ENCODE results near the gene APOL4. TPM values are rescaled to one million over a fixed set of nuclear protein-coding genes. Genes with fewer than 3 reads are reported as not detected.
"Not testable (repeated sequence)": the region's sequence is repeated elsewhere in the genome, so short reads cannot be mapped to it uniquely, and the experiment has no call there.

APOL4 gene
- total RNA-seq, 1 donor from 2014 or later = 0.60 TPM

- ATAC-seq; DNase-seq (ENCODE audit: low spot score): not testable (repeated sequence)
These were observed 7.9 kb upstream of the APOL4 start for GRCh38 chr22:36209488-36209908.

GRCh38 chr22:36208914-36209313, 7.3 kb upstream of the APOL4 start:
- ATAC-seq (no peak), DNase-seq (ENCODE audit: low spot score) (no peak)

GRCh38 chr22:36208162-36208765, 6.7 kb upstream of the APOL4 start:
- no peak for ATAC-seq
- DNase-seq (ENCODE audit: low spot score) = no peak

GRCh38 chr22:36206255-36206654, 4.6 kb upstream of the APOL4 start:
- ATAC-seq = no peak
- DNase-seq (ENCODE audit: low spot score) = no peak

GRCh38 chr22:36205573-36205972, 4.0 kb upstream of the APOL4 start:
- DNase-seq (ENCODE audit: low spot score); ATAC-seq: not testable (repeated sequence)

GRCh38 chr22:36204632-36205015, 3.0 kb upstream of the APOL4 start:
- DNase-seq (ENCODE audit: low spot score) (no peak), ATAC-seq (no peak)

- DNase-seq (ENCODE audit: low spot score) (no peak), ATAC-seq (no peak)
These were observed 2.5 kb upstream of the APOL4 start for GRCh38 chr22:36204001-36204631.

- DNase-seq (ENCODE audit: low spot score); ATAC-seq: not testable (repeated sequence)
These were observed 1.8 kb upstream of the APOL4 start for GRCh38 chr22:36203441-36203840.

- DNase-seq (ENCODE audit: low spot score) (peak; percentile 60), ATAC-seq (peak; percentile 65)
These were observed 1.3 kb upstream of the APOL4 start for GRCh38 chr22:36202906-36203305.

- DNase-seq (ENCODE audit: low spot score); ATAC-seq: not testable (repeated sequence)
These were observed 584 bp downstream of the APOL4 start for GRCh38 chr22:36201025-36201424.

- DNase-seq (ENCODE audit: low spot score) (no peak), ATAC-seq (no peak)
These were observed 2.5 kb downstream of the APOL4 start for GRCh38 chr22:36199001-36199551.

- ATAC-seq = peak; percentile 10
- no peak for DNase-seq (ENCODE audit: low spot score)
These were observed 3.1 kb downstream of the APOL4 start for GRCh38 chr22:36198536-36198935.

GRCh38 chr22:36197514-36198146, 4.0 kb downstream of the APOL4 start:
- no peak for DNase-seq (ENCODE audit: low spot score)
- peak; percentile 43 for ATAC-seq

GRCh38 chr22:36197065-36197440, 4.6 kb downstream of the APOL4 start:
- DNase-seq (ENCODE audit: low spot score) = no peak
- ATAC-seq = peak; percentile 28

- ATAC-seq (no peak), DNase-seq (ENCODE audit: low spot score) (no peak)
These were observed 5.2 kb downstream of the APOL4 start for GRCh38 chr22:36196254-36197064.

- DNase-seq (ENCODE audit: low spot score) (no peak), ATAC-seq (peak; percentile 65)
These were observed 6.6 kb downstream of the APOL4 start for GRCh38 chr22:36194971-36195370.

- DNase-seq (ENCODE audit: low spot score) = no peak
These were observed 7.2 kb downstream of the APOL4 start for GRCh38 chr22:36194385-36194784.

GRCh38 chr22:36193577-36193976, 8.0 kb downstream of the APOL4 start:
- DNase-seq (ENCODE audit: low spot score) (peak; percentile 73), ATAC-seq (peak; percentile 74)

More at GRCh38 chr22:36194385-36194784, 7.2 kb downstream of the APOL4 start:
- no peak for ATAC-seq

- DNase-seq (ENCODE audit: low spot score) (no peak), ATAC-seq (no peak)
These were observed 8.4 kb downstream of the APOL4 start for GRCh38 chr22:36193171-36193570.

- ATAC-seq (no peak), DNase-seq (ENCODE audit: low spot score) (no peak)
These were observed 9.1 kb downstream of the APOL4 start for GRCh38 chr22:36192542-36192941.

Data from left lobe of liver (tissue), 2 donors.